NCI-H1694 treated with DMSO at 0.1 percent for 48 hours (cell line): Measurements from ENCODE around the gene KIF16B.

Experiments
- DNase-seq: peaks from one replicate; lab custom pipeline; 2025; lab: John Stamatoyannopoulos, UW

KIF16B gene

GRCh38 chr20:16295534-16295933 is 277.7 kb downstream of the KIF16B start:
- no peak for DNase-seq

- no peak for DNase-seq
Observed at GRCh38 chr20:16293590-16293989, 279.7 kb downstream of the KIF16B start.

GRCh38 chr20:16292226-16292880 is 280.9 kb downstream of the KIF16B start:
- no peak for DNase-seq

DNA sequence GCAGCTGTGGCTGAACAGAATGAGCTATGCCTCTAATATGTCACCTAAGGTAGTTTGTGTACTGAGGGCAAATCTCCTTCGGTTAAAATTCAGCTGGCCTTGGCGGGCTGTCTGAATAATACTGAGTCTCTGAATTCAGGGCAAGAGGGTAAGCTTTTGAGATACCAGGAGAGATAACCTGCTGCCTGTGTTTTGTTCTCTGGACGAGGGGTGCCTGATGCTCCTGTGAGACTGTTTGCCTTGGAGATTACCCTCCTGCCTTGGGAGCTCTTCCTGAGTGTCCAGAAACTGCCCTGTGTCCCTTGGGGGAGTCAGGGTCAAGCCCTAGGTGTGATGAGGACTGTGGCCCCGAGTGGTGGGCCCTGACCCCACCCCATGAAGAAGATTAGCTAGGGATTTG is 282.9 kb downstream of the KIF16B start:
- no peak for DNase-seq

DNA sequence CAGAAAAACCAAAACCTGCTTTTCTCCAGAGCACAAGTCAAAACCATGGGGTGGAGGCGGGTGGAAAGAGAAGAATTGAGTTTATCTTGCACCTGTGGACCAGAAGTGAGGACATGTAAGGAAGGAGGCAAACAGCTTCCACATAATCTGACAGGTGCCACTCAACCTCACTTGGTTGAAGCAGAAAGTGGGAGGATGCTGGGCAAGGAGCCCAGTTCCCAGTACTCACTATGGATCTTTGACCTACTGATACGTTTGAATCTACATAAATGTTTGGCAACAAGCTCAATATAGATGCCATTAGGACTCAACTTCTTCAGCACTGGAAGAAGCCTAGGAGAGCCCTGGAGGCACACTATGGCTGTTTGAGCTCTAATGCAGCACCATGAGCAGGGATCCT is 285.5 kb downstream of the KIF16B start:
- DNase-seq: no peak

DNA sequence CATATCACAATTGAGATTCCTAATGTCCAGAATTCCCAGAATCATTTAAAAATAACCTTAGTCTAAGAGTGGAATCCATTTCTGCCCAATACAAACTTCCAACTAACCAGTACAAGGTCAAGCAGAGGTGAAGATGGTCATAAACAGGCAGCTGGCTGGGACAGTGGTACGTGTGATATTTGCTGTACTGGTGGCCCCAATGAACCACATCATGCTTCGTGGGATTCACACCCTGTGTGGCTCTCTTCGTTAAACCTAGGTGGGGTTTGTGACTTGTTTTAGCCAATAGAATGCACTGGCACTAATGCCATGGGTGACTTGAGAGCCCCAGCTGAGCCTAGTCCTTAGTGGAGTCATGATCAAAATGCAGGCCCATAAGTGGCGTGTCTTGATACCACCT is 286.6 kb downstream of the KIF16B start:
- no peak for DNase-seq

DNA sequence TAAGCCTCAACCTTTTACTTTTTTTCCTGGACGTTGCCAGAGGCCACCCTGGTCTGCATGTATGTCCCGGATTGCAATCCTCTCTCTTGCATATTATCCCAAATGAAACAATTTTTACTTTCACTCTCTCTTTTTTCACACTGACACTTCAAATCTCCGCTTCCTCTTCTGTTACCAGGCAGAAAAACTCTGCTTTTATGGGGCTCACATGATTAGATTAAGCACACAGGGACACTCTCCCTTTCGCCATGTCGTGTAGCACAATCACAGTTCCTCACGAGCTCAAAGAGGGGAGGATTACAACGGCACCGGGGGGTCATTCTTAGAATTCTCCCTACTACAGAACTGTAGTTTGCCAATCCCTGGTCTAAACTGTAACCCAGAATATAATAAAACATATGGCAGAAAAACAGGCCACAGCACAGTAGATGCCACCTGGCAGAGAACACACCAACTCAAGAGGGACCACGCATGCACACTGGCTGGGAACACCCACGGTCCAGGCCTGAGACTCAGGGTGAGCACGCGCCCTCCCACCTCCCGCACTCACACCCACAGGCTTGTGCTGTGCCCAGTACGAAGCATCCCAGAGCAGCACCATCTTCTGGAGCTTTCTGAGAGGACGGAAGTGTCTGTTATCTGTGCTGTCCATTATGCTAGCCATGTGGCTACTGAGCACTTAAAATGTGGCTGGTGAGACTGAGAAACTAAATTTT is 288.7 kb downstream of the KIF16B start:
- no peak for DNase-seq

DNA sequence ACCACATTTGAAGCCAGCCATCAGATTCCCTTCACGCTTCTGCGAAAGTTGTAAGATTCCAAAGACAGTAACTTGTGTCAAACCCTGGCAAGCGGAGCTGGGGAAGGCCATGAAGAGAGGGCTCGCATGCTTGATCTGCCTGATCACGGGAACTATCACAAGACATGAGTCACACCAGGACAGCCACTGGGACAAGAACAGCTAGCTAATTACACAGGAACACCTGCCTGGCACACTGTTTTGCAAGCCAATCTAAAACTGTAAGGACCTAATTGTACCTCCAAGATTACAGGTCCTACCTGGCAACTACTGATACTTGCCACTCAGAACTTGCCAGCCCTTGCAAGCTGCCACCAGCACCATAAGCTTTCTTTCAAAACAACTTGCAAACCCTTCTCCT is 289.3 kb downstream of the KIF16B start:
- DNase-seq: no peak

DNA sequence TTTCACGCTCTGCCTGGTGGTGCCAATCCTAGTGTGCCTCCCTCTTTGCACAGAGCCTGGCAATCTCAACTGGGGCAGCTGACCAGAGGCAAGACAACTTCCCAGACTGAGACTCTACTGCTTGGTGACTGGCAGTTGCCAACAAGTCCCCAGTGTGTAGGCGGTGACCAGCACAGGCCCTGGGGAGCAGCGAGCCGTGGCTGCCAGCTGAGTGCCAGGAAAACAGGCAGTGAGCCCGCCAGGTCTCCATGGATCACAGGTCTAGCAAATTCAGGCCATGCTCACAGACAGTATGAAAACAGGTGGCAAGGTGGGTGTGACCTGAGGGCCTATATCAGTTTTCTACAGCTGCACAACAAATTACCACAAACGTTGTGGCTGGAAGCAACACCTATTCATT is 289.9 kb downstream of the KIF16B start:
- DNase-seq: no peak

DNA sequence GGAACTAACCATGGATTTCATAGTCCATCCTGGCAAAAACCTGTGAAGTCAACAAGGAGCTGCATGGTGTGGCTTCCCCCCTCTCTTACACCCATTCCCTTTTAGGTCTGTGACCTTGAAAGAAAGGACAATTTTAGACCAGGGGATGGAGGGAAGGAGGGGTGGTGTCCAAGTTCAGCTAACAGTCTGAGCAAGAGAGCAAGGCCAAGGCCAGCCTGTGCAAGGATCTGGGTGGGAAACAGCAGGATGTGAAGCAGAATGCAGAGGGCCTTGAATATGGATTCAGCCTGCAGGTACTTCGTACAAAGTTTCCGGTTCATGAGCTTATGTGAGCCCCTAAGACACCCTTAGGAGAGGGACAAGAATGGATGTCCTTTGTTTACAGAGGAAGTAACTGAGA is 293.0 kb downstream of the KIF16B start:
- no peak for DNase-seq

- DNase-seq: no peak
Observed at GRCh38 chr20:16279320-16279719, 293.9 kb downstream of the KIF16B start.

DNA sequence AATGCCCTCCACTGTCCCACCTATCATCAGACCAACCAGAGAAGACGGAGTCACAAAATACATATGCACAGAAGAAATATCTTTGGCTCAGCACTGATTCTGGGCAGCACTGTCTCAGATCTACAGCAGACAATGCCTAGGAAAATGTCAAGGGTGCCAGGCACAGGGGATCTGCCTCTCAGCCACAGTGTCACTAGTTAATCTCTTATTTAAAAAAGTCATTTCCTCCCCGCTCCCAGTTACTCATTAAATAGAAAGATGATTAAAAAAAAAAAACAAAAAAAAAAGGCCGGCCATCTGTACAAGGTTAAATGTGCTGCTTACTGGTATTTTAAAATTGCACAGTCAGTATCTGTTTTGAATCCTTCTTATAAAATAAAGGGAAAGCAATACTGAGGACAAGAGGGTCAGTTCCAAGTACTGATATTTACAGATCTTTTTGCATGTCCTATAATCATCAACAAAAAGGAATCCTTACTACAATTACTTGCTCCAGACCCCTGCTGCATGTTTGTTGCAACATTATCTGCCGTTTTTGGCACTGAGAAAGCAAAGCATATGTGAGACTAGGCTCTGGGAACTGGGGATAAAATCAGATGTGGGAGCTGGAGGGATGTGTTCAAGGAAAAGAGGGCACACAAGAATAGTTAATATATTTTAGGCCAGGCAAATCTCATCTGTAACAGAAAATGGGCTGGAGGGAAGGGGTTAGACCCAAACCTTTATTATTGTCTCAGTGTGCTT is 299.3 kb downstream of the KIF16B start:
- peak; percentile 86 for DNase-seq

- DNase-seq: no peak
Observed at GRCh38 chr20:16272780-16273360, 300.4 kb downstream of the KIF16B start.

GRCh38 chr20:16271450-16271849 is 301.8 kb downstream of the KIF16B start:
- no peak for DNase-seq

DNA sequence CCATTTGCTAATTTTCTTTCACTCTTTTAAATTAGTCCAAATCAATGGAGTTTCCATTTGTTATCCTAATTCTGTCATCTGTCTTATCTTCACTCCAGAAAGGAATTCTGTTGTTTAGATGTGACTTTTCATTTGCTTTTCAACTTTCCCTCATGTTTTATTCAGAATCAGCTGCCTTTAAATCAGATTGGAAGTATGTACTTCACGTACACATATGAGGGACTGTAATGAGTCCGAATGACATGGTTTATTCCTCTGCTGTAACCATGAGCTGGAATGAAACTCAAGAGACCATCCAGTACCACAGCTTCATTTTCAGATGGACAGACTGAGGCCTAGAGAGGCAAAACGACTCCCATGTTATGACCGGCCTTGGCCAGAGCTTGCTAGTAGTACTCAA is 302.3 kb downstream of the KIF16B start:
- DNase-seq: no peak

- DNase-seq: no peak
Observed at GRCh38 chr20:16270314-16270931, 302.8 kb downstream of the KIF16B start.

DNA sequence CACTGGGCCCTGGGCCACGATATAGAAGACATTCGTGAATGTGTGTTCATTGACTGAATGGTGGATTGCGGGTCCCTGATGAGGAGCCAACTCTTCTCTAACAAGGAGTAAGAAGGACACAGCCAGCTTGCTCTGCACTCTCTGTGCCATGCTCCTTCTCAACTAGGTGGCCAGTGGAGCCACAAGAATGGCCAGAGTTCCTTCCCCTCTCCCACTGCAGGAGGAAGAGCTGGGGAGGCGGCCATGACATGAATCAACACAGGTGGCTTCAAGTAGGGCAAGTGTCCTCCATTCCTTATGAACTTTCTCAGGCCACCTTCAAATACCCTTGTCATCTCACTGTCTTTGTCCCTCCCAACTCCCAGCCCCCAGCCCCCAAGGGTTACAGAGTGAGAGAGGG is 305.7 kb downstream of the KIF16B start:
- no peak for DNase-seq

DNA sequence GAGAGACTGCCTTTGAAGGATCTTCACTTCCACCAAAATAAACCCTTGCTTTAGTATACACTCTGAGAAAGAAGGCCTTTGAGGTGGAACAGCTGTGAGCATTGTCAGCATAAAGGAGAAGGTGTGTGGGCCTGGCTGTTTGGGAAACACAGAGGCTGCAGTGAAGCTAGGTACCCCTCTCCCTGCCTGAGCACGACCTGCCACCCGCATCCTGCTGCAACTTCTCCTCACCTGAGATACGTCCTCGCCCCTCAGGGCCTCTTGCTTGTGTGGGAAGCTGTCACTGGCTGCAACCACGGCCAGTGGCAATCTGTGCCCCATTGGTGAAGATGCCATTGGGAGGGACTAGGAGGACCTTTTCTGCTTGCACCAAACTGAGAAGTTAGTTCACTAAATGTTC is 307.9 kb downstream of the KIF16B start:
- DNase-seq: no peak

DNA sequence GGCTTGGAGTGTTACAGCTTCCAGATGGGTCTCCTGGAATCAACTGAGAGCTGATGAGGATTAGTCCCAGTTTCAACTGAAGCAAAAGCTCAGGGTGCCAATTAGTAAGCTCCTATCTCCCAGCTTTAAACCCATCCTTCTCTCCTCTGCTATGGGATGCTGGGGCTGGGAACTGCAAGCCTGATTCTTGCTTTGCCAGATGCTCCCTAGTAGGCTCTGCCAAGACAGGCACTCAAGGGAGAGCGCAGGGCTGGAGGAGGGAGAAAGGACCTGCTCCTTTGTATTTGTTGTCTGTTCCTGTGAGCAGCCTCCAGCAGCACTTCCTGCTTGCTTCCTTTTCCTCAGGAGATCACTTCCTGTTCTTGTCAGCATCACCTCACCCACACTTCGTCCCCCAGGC is 309.7 kb downstream of the KIF16B start:
- DNase-seq: peak; percentile 74

DNA sequence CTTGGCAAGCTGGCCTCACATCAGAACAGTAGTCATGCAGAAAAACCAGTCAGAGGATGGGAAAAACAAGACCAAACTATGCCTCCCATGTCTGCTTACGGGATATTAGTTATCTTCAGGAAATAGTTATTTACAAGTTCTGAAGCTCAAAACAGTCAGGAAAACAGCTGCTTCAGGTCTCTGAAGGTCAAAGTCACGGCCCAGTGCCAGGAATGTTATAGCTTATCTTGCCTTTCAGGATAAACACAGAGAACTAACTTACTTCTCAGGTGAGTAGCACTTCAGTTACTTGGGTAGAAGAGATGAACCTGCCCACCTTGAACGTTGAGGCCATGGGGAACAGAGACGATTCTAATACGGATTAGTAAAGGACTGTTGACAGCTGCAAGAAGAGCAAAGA is 310.7 kb downstream of the KIF16B start:
- no peak for DNase-seq

DNA sequence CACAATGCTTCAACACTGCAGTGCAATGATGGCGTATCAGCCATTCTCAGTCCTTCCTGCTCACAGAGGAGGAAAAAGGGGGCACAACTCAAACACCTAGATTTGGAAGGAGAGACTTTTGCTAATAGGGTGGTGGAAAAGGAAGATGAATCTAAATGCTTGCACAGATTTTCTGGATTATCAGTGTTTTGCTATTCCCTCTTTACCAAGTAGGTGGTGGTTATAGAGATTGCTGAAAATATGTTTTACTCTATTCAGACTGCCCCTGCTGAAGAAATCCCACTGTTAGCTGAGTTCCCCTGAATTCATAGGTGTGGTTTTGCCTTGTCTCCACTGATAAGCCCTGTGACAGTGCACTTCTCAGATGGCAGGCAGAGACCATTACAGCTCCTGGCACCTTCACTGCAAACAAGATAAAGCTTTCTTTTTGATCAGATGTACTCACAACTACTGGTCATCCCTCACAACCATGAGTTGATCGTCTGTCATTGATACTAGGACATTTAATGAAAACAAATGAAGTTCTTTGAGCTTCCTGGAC is 311.4 kb downstream of the KIF16B start:
- no peak for DNase-seq

GRCh38 chr20:16260911-16261310 is 312.3 kb downstream of the KIF16B start:
- DNase-seq: no peak
